ENCODE data around the gene ERCC4.

DNA sequence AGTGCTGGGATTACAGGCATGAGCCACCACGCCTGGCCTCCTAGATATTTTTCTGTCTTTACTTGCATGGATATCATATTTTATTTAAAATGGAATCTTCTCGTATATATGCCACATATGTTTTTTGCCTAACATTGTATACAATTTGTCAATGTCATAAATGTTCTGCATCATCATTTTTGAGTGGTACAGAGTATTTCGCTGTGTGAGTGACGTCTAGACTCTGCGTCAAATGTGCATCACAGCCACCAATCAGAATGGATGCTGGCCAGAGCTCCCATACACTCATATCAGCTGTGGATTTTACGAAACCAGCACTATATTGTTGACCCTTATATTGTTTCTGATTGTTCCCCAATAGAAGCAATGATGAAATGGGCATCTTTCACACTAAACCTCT lies 57.2 kb downstream of the ERCC4 start:
- TF ChIP-seq, protein P1, sequence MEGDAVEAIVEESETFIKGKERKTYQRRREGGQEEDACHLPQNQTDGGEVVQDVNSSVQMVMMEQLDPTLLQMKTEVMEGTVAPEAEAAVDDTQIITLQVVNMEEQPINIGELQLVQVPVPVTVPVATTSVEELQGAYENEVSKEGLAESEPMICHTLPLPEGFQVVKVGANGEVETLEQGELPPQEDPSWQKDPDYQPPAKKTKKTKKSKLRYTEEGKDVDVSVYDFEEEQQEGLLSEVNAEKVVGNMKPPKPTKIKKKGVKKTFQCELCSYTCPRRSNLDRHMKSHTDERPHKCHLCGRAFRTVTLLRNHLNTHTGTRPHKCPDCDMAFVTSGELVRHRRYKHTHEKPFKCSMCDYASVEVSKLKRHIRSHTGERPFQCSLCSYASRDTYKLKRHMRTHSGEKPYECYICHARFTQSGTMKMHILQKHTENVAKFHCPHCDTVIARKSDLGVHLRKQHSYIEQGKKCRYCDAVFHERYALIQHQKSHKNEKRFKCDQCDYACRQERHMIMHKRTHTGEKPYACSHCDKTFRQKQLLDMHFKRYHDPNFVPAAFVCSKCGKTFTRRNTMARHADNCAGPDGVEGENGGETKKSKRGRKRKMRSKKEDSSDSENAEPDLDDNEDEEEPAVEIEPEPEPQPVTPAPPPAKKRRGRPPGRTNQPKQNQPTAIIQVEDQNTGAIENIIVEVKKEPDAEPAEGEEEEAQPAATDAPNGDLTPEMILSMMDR (IDR thresholded peaks at IDR 0.05) = no peak
- no peak for TF ChIP-seq POLR2A (IDR thresholded peaks at IDR 0.05)

Measured in Peyer's patch (tissue), 4 donors.